HFF-Myc (cell line): ENCODE measurements around the gene PRDM16.

Source experiments
- DNase-seq: peaks from one replicate; pipeline ENCODE4 v3.0.0-alpha.2; 2011; ENCODE audit warnings: low read depth; ENCODE audit errors: extremely low read depth
- H3K4me3 ChIP-seq: replicated peaks from 2 replicates; pipeline ENCODE4 v1.5.1; 2011; ENCODE audit warnings: low read depth, mild to moderate bottlenecking, control low read depth, low read length
- TF ChIP-seq, protein P1 (sequence below): IDR thresholded peaks from 2 replicates; pipeline ENCODE4 v1.5.1; 2012; ENCODE audit warnings: mild to moderate bottlenecking, low read depth, low read length, control low read depth; ENCODE audit errors: missing control alignments

The PRDM16 gene

DNA sequence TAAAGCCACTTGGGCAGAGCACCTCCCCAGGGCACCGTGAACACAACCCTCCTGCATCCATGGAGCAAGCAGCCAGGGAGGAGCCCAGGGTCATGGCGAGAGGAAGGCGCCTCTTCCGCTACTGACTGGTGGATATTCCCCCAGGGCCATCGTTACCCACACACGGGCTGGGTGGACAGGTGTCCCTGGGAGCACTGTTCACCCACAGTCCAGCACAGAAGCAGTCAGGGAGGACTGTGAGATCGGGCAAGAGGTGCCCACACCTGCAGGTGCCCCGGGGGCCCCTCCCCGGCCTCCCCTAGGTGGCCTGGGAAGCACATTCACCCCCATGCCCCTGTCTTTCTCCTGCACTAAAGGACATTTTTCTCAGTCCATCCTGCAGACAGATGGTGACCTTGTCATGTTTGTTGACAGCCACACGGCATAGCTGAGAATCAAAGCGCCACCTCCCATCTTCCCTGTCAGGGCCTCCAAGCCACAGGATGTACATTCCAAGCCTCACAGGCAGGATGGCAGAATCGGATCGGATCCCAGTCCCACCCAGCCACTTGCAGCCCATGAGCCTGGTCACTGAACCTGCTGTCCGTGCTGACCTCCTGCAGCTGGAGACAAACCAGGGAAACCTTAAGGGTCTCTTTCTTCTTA lies 160.2 kb downstream of the PRDM16 start:
- no peak overlapping the region for H3K4me3 ChIP-seq
- no peak for DNase-seq
- TF ChIP-seq, protein P1, sequence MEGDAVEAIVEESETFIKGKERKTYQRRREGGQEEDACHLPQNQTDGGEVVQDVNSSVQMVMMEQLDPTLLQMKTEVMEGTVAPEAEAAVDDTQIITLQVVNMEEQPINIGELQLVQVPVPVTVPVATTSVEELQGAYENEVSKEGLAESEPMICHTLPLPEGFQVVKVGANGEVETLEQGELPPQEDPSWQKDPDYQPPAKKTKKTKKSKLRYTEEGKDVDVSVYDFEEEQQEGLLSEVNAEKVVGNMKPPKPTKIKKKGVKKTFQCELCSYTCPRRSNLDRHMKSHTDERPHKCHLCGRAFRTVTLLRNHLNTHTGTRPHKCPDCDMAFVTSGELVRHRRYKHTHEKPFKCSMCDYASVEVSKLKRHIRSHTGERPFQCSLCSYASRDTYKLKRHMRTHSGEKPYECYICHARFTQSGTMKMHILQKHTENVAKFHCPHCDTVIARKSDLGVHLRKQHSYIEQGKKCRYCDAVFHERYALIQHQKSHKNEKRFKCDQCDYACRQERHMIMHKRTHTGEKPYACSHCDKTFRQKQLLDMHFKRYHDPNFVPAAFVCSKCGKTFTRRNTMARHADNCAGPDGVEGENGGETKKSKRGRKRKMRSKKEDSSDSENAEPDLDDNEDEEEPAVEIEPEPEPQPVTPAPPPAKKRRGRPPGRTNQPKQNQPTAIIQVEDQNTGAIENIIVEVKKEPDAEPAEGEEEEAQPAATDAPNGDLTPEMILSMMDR: no peak

DNA sequence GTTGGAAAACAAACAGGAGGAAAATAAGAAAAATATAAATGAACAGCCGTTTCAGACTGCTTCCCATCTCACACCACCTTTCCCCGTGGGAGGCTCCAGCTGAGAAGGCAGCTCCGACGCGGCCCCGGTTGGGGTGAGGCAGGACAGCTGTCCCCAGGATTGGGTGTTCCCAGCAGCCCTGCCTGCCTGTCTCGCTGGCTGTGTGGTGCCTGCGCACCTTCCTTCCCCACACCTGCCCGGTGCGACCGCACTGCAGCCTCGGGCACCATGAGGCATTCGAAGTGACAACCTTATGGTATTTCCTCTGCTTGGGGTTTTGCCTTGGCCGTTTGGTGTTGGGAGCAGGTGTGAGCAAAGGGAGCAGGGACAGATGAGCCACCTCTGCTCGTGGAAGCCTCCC lies 161.6 kb downstream of the PRDM16 start:
- H3K4me3 ChIP-seq: no peak overlapping the region
- TF ChIP-seq, protein P1: no peak
- no peak for DNase-seq

DNA sequence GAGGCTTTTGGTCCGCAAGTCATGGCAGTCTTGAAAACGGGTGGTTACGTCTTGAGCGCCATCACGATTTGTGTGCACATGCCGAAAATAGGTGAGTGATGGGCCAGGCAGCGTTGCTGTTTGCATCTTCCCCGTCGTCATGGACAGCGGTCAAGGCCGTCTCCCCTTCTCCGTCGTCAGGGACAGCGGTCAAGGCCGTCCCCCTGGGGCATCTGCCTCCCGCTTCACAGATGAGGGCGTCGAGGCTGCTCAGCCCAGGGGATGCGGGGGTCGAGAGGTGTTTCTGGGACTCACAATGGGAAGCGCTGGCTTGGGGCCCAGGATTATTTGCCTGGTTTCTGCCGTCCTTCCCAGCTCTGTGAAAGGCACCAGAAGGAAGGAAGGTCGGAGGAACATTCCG lies 162.2 kb downstream of the PRDM16 start:
- H3K4me3 ChIP-seq: no peak overlapping the region
- DNase-seq: no peak
- TF ChIP-seq, protein P1: no peak

DNA sequence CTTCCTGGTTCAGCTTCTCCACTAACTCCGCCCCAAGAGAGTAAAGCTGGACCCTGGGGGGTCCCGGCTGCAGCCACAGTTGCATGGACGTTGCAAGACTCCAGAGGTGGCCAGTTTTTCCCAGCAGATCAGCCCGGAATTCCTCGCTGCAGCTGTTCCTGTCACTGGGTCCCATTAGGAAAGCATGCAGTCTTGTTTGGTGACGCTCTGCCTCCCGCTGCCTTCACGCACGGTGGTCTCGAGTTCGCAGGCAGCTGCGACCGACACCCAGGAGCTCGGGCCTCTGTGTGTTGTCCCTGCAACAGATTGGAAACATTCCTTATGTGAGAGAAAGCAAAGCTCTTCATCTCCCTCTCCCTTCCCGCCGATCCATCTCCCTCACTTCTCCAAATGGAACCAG lies 162.8 kb downstream of the PRDM16 start:
- no peak for DNase-seq
- TF ChIP-seq, protein P1: no peak
- H3K4me3 ChIP-seq: no peak overlapping the region

DNA sequence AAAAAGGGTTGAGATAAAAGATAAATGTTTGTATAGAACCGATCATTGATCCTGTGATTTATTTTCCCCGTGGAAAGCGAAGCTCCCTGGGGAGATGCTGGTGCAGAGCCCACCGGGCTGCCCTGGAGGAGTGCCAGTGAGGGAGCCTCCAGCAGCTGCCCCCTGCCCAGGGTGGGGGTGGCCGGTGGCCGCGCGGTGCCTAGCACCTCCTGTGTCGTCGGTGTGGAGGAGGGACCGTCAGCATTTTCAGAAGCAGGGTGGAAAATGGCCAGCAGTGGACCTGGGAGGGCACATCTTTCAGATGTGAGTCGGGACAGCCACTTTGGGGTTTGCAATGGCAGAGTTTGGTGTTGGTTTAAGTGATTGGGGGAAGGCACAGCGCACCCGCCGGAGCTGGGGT lies 164.0 kb downstream of the PRDM16 start:
- H3K4me3 ChIP-seq: no peak overlapping the region
- TF ChIP-seq, protein P1: no peak
- no peak for DNase-seq

DNA sequence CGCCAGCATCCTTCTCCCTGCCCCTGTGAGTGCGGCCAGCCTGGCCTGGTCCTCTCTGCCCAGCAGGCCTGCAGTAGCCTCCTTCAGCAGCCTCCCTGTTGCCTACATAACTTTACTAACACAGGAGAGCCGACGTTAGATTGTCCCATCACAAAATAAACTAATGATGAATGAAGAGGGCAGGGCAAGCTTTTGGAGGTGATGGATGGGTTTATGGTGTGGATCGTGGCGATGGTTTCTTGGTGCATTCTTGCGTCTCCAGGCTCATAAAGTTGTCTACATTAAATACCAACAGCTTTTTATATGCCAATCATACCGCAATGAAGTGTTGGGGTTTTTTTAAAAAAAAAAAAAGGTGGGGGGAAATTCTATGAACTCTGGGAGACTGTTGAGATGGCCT lies 164.5 kb downstream of the PRDM16 start:
- H3K4me3 ChIP-seq: no peak overlapping the region
- DNase-seq: no peak
- TF ChIP-seq, protein P1: no peak

DNA sequence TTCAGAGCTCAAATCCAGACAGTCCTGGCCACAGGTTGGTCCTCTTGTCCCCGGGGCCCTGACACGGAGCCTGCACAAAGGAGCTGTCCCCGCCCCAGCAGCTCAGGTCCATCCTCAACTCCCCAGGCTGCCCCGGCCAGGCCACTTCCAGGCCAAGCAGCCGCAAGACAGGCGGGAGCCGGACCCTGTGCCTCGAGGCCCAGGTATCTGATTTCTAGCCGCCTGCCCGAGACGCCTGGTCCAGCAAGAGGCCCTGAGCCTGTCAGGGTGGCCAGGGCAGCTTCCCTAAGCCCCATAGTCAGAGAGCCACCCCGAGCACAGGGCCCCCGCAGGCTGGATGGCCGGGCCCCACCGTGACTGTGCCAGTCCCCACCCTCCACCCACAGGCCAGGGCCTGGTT lies 165.3 kb downstream of the PRDM16 start:
- no peak overlapping the region for H3K4me3 ChIP-seq
- TF ChIP-seq, protein P1: no peak
- DNase-seq: no peak
